Suppressor macrophage (primary cell): ENCODE measurements around the gene ZNHIT2.

Experiments
- DNase-seq, 4 experiments: peaks; one replicate each; pipeline ENCODE4 v3.0.0-alpha.2; 2020 to 2022

ZNHIT2 gene

DNA sequence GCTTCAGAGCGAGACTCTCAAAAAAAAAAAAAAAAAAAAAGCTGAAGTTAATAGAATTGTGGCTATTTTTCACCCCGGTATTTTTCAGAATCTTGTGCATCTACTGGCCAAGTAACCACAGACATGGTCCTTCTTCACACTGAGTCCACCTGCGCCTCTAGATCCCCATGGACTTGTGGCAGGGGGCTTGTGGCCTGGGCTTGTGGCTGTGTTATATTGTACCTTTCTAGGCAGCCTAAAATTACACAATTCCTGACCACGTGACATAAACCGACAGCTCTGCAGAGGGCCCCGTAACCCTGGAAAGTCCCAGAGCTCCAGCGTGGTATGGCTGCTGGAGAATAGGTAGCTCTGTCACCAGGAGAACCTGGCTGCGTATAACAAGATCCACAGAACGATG lies 48.3 kb downstream of the ZNHIT2 start:
- peak in 3 of 4 experiments; percentile 32 to 40 (median 39) for DNase-seq

DNA sequence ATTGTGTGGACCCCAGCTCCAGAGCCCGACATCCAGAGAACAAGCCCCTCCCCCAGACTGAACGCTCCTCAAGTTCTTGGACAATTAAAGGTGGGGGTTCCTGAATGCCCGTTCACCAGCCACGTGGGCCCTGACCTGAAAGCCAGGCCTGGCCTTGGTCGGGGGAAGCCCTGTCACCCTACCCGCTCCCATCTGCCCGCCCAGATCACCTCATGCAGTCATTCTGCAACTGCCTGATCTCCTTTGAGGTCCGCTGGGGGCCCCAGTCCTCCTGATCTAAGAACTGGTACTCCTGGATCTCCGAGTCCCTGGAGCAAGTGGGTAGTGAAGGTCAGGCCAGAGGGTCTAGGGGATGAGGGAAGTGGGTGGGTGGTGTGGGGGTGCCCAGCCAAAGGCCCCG lies 50.1 kb downstream of the ZNHIT2 start:
- no peak for DNase-seq

DNA sequence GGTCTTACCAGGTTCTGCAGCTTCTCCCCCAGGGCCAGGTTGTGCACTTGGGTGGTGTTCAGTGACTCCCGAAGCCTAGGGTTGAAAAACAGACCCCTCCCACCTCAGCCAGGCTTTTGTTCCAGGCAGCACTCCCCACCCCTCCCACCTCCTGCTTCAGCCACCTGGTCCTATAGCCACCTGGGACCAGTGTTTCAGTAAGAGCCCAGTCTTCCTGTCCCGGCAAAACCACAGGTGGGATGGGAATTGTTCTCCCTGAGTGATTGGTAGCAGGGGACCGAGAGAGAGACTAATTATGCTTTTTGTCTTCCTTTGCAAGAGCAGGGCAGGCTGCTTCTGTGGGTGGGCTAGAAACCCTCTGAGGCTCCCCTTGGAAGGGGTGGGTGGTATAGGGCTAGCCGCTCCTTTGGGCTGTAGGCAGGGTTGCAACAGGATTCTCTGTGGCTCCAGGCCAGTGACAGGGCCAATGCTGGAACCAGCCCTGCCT lies 50.7 kb downstream of the ZNHIT2 start:
- no peak for DNase-seq
